Superior temporal gyrus (tissue), 1 donor: ENCODE results near the gene IFITM10.

Experiments used
- DNase-seq: peaks from one replicate; pipeline ENCODE4 v3.0.0-alpha.2; 2016; ENCODE audit errors: extremely low spot score

The IFITM10 gene

GRCh38 chr11:1763796-1764661, 13.6 kb upstream of the IFITM10 start, which contains the start of gene CTSD:
CTSD (minus strand) TSS chr11:1763927; CDS start chr11:1763859, 68 bp downstream.
- peak; percentile 83 for DNase-seq

- DNase-seq = no peak
Observed at GRCh38 chr11:1763336-1763795, 13.0 kb upstream of the IFITM10 start.

GRCh38 chr11:1762537-1763302, 12.3 kb upstream of the IFITM10 start:
- DNase-seq = no peak

GRCh38 chr11:1761857-1762536, 11.6 kb upstream of the IFITM10 start:
- no peak for DNase-seq

- DNase-seq = no peak
Observed at GRCh38 chr11:1761110-1761856, 10.9 kb upstream of the IFITM10 start.

GRCh38 chr11:1760351-1761109, 10.1 kb upstream of the IFITM10 start:
- peak; percentile 91 for DNase-seq

GRCh38 chr11:1759851-1760220, 9.4 kb upstream of the IFITM10 start:
- no peak for DNase-seq

GRCh38 chr11:1759151-1759850, 8.9 kb upstream of the IFITM10 start:
- no peak for DNase-seq

- DNase-seq = no peak
Observed at GRCh38 chr11:1758611-1759150, 8.3 kb upstream of the IFITM10 start.

- no peak for DNase-seq
Observed at GRCh38 chr11:1757861-1758610, 7.6 kb upstream of the IFITM10 start.

- DNase-seq = no peak
Observed at GRCh38 chr11:1756791-1757771, 6.7 kb upstream of the IFITM10 start.

GRCh38 chr11:1755692-1756561, 5.5 kb upstream of the IFITM10 start:
- DNase-seq = no peak

- no peak for DNase-seq
Observed at GRCh38 chr11:1755344-1755691, 4.9 kb upstream of the IFITM10 start.

- no peak for DNase-seq
Observed at GRCh38 chr11:1754376-1755150, 4.2 kb upstream of the IFITM10 start.

- no peak for DNase-seq
Observed at GRCh38 chr11:1753929-1754305, 3.5 kb upstream of the IFITM10 start.

- DNase-seq = no peak
Observed at GRCh38 chr11:1753229-1753928, 3.0 kb upstream of the IFITM10 start.
